NCI-H1417 (cell line): Measurements from ENCODE around the gene ADAMTS12.

ENCODE experiments used
- DNase-seq, 3 experiments: peaks; one replicate each; lab custom pipeline; 2025; lab: John Stamatoyannopoulos, UW

Gene ADAMTS12

GRCh38 chr5:33761139-33761538 lies 130.7 kb downstream of the ADAMTS12 start:
- no peak for DNase-seq

- DNase-seq = no peak
Observed at GRCh38 chr5:33758737-33759136, 133.1 kb downstream of the ADAMTS12 start.

- DNase-seq = no peak
Observed at GRCh38 chr5:33756491-33756890, 135.3 kb downstream of the ADAMTS12 start.

GRCh38 chr5:33755231-33755630 lies 136.6 kb downstream of the ADAMTS12 start:
- DNase-seq = no peak

GRCh38 chr5:33753704-33754103 lies 138.1 kb downstream of the ADAMTS12 start:
- no peak for DNase-seq

- DNase-seq = no peak
Observed at GRCh38 chr5:33748754-33749153, 143.0 kb downstream of the ADAMTS12 start.

GRCh38 chr5:33745101-33745770 lies 146.6 kb downstream of the ADAMTS12 start:
- no peak for DNase-seq

- no peak for DNase-seq
Observed at GRCh38 chr5:33743099-33743498, 148.7 kb downstream of the ADAMTS12 start.

GRCh38 chr5:33742181-33742580 lies 149.6 kb downstream of the ADAMTS12 start:
- DNase-seq = no peak

- DNase-seq = no peak
Observed at GRCh38 chr5:33738967-33739366, 152.8 kb downstream of the ADAMTS12 start.

- DNase-seq = no peak
Observed at GRCh38 chr5:33738097-33738496, 153.7 kb downstream of the ADAMTS12 start.

GRCh38 chr5:33737697-33738096 lies 154.1 kb downstream of the ADAMTS12 start:
- DNase-seq = no peak

- no peak for DNase-seq
Observed at GRCh38 chr5:33737284-33737683, 154.5 kb downstream of the ADAMTS12 start.

GRCh38 chr5:33736510-33736909 lies 155.3 kb downstream of the ADAMTS12 start:
- no peak for DNase-seq

GRCh38 chr5:33735072-33735471 lies 156.7 kb downstream of the ADAMTS12 start:
- no peak for DNase-seq

GRCh38 chr5:33734537-33734936 lies 157.3 kb downstream of the ADAMTS12 start:
- no peak for DNase-seq

- no peak for DNase-seq
Observed at GRCh38 chr5:33733225-33733624, 158.6 kb downstream of the ADAMTS12 start.

- no peak for DNase-seq
Observed at GRCh38 chr5:33726422-33727165, 165.2 kb downstream of the ADAMTS12 start.

GRCh38 chr5:33725806-33726205 lies 166.0 kb downstream of the ADAMTS12 start:
- no peak for DNase-seq

- no peak for DNase-seq
Observed at GRCh38 chr5:33721491-33722200, 170.1 kb downstream of the ADAMTS12 start.

- no peak for DNase-seq
Observed at GRCh38 chr5:33720176-33720575, 171.6 kb downstream of the ADAMTS12 start.

- DNase-seq = no peak
Observed at GRCh38 chr5:33719769-33720168, 172.0 kb downstream of the ADAMTS12 start.

- DNase-seq = no peak
Observed at GRCh38 chr5:33715661-33716060, 176.1 kb downstream of the ADAMTS12 start.
